Endometrial microvascular endothelial cells (primary cell): ENCODE results near the gene LRRC8B. TPM values are rescaled to one million over a fixed set of nuclear protein-coding genes. Genes with fewer than 3 reads are reported as not detected.

Experiments used
- in situ Hi-C: cut with HindIII; loops from 2 replicates; pipeline ENCODE4 v1.10.0; 2017; ENCODE audit warnings: low sequenced_read_pairs, low pct_unique_long_range_greater_than_20kb; ENCODE audit errors: inconsistent ontology term
- total RNA-seq: library from RNA; depleted of rRNA; stranded (reverse); fragments of >200 nt; gene quantifications from one replicate; pipeline ENCODE4 v1.2.3, GENCODE V29; 2015; ENCODE audit errors: inconsistent ontology term

The LRRC8B gene
- total RNA-seq, 1 donor from 2014 or later, result 15.5 TPM

DNA sequence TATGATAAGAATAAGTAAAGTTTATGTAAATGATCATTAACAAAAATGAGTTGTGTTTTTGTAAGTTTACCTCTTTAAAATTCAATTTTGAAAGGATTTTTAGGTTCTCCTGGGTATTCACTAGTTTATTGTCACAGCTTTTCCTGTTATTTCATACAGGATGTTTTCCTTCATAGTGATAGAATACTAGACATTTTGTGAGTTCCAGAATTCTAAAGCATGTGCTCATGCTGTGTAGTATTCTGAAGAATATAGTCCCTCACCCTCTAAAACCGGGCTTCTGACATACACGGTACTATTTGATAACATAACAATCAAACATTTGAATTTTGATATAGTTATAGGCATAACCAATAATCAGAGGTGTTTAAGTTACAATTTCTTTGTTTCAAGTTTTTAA lies 118.9 kb downstream of the LRRC8B start:
- in situ Hi-C loops, result no loop called here

- in situ Hi-C loops, result no loop called here
Observed at GRCh38 chr1:89644119-89644814, 119.6 kb downstream of the LRRC8B start.

GRCh38 chr1:89646259-89646658 lies 121.6 kb downstream of the LRRC8B start:
- in situ Hi-C loops, result no loop called here

Other genes starting within 250 kb of the LRRC8B start
- not detected for gene GBP6, start 160.8 kb upstream of the LRRC8B start, total RNA-seq
- 32.2 TPM for gene LRRC8C, start 108.3 kb downstream of the LRRC8B start, total RNA-seq